GM18868 (cell line): ENCODE measurements around the gene LONRF2.
A peak's percentile ranks its signal among the peaks of the same experiment; 100 is the strongest.
"Not testable (repeated sequence)": the region's sequence is repeated elsewhere in the genome, so short reads cannot be mapped to it uniquely, and the experiment has no call there.

ENCODE experiments used
- ATAC-seq: cut with Tn5 transposase; IDR thresholded peaks from one replicate; pipeline ENCODE4 v1.9.1; 2021; ENCODE audit warnings: mild to moderate bottlenecking, moderate library complexity; ENCODE audit not compliant: unreplicated experiment

Gene LONRF2

DNA sequence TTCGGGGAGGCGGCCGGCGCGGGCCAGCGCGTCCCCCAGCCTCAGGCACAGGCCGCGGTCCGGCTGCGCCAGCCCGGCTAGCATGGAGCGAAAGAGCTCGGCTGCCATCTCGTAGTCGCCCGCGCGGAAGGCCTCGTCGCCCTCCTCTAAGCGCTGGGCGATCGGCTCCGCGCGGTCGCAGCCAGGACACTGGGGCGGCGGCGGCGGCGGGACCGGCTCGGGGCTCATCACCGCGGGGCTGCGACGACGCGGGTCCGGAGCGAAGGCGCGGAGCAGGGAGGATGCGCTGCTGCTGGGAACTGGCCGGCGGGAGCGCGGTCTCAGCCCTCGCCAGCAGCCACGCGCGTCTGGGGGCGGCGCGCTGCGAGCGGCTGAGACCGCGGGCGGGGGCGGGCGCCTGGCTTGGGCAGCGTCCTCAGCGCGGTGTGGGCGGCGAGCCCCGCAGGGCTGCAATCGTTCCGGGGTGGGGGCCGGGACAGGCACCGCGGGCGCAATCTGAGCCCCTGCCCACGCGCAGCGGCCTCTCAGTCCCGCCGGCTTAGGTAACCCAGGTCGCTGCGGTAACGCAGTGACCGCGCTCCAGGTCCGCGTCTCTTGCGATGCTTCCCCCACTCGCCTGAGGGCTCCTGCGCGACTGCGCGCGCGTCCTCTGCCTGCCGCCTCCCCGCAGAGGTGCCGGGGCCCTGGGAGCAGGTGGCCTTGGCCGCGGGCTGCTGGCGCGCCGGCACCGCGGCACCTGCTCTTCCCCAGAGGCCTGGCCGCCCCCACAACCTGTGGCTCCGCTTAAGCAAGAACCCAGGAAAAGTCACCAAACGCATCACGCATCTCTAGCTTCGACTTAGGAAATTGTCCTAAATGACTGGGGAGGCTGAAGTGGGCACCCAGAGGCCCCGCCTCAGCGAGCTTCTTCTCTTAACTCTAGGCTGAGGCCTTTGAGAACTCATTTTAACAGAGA, at the start of gene LONRF2:
Gene LONRF2, minus strand, starts transcription at position 636 of the 955 bp plus-strand sequence. Its CDS starts 408 bp downstream, at position 228.
- ATAC-seq = no peak

DNA sequence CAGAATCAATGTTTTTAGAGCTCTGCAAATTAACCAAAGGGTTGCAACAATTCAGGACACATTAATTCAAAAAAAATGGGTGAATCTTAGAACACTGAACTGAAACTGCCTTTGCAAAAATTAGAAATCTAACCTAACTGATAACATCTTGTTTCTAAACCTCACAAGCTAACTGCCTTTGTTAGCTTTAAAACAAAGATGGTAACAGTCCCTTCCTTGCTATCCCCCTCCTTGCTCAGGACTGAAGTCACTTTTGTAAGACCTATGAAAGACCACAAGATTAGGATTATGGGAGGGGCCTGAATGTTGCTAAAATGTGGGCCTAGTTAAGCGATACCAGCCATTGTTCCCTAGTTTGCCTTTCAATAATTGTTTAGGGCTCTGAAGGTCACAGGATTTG, 44.9 kb upstream of the LONRF2 start:
- ATAC-seq = peak; percentile 59

DNA sequence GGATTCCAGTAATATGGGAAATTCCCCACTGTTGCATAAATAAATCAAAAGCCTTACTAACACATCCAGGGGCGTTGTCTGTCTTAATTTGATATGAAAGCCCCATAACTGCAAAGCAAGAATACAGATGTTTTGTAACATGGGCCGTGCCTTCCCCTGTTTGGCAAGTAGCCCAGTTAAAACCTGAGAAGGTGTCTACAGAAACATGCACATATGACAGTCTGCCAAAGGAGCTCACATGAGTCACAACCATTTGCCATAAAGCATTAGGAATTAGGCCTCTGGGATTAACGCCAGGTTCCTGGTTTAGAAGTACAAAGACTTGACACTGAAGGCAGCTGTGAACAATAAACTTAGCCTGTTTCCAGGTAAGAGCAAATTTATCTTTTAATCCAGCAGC, 43.1 kb upstream of the LONRF2 start:
- no peak for ATAC-seq

DNA sequence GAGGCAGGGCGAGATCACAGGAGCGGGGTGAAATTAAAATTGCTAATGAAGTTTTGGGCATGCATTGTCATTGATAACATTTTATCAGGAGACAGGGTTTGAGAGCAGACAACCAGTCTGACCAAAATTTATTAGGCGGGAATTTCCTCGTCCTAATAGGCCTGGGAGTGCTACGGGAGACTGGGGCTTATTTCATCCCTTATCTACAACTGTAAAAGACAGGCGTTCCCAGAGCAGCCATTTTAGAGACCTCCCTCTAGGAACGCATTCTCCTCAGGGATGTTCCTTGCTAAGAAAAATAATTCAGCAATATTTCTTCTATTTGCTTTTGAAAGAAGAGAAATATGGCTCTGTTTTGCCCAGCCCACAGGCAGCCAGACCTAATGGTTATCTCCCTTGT, 40.0 kb upstream of the LONRF2 start:
- not testable (repeated sequence) for ATAC-seq

DNA sequence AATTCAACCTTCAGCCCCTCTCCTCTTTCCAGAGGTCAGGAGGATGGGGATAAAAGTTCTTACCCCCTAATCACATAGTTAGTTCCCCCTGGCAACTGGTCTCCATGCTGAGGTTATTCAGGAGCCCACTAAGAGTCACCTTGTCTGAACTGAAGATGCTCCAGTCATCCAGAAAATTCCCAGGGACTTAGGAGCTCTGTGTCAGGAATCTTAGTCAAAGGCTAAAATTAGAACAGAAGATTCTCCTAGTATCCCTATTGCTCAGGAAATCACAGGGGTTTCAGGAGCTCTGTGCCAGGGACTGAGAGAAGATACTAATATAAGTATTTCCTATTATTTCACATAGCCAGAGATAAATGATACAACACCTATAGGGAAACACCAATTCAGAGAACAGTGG, 37.3 kb upstream of the LONRF2 start:
- no peak for ATAC-seq

DNA sequence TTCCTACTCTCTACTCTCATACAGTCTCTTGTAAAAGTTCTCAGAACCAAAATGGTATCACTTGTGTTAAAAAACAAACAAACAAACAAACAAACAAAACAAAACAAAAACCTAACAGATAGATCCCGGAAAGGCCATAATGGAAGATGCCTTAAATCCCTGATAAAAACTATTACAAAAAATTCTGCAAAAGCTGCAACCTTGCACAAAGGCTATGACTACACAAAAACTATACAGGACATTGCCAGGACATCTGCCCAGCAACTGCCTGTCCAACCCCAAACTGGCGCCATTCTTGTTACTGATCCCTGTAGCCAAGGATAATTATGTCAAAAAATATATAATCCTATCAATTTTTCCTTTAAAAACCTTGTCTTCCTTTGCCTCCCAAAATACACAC, 36.3 kb upstream of the LONRF2 start:
- ATAC-seq = no peak

DNA sequence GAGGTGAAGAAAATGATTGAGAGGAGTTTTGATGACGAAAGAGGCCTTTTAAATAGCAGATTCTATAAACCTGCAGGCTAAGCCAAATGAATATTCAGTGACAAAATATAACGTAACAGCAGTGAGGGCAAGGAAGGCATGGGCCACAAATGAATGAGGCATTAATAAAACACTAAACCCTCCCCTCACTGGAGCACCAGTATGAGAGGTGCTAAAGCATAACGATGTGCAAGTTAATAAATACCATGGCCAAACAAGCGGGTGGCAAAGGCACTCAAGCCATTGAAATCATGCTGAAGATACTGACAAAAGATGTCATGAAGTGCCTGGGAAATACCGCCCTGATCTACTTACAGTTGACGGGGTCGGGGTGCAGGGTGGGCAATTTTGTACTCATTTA, 30.2 kb upstream of the LONRF2 start:
- ATAC-seq = no peak

DNA sequence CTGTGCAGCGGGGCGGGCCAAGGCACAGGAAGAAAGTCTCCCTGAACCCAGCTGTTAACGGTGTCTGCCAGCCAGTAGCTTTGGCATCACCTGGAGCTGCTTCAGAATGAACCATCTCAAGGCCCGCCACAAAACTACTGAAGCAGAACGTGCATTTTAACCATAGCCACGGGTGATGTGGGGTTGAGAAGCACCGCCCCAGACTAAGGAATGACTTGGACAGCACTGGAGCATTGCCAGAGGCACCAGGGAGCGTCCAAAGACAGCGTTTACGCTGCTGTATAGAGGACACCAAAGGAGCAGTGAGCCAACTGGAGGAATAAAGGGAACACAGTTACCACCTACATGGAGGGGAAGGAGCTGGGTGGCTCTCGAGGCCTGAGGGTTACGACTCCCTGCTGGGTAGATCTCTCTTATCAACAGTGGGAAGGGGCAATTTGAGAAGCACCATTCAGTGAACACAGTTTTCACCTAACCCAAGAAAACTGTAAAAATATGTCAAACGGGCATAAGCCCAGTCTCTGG, 28.4 kb upstream of the LONRF2 start:
- ATAC-seq = no peak

DNA sequence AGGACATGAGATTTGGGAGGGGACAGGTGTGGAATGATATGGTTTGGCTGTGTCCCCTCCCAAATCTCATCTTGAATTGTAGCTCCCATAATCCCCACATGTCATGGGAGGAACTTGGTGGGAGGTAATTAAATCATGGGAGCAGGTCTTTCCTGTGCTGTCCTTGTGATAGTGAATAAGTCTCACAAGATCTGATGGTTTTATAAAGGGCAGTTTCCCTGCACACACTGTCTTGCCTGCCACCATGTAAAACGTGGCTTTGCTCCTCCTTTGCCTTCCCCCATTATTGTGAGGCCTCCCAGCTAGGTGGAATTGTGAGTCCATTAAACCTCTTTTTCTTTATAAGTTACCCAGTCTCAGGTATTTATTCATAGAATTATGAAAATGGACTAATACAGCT, 22.8 kb upstream of the LONRF2 start:
- ATAC-seq = not testable (repeated sequence)

DNA sequence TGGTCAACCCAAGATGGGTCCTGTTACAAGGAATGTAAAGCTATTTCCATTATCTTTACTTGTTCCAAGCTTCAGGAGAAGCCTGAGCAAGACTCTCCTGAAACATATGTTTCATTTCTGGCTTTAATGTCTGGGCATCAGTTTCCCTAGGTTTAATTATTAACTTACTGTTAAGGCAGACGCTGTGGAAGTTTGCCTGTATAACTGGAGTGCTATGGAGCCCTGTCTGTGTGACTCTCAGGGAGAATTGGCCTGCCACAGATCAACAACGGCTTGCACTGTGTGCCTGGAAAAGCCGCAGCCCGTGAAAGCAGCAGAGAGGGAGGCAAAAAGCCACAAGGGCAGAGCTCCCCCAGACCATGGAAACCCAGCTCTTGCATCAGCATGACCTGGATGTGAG, 22.1 kb upstream of the LONRF2 start:
- no peak for ATAC-seq

DNA sequence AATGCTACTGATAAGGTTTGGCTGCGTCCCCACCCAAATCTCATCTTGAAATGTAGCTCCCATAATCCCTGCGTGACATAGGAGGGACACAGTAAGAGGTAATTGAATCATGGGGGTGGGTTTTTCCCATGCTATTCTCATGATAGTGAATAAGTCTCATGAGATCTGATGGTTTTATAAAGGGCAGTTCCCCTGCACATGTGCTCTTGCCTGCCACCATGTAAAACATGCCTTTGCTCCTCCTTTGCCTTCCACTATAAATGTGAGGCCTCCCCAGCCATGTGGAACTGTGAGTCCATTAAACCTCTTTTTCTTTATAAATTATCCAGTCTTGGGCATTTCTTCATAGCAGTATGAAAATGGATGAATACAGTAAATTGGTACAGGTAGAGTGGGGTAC, 20.2 kb upstream of the LONRF2 start:
- ATAC-seq = not testable (repeated sequence)

DNA sequence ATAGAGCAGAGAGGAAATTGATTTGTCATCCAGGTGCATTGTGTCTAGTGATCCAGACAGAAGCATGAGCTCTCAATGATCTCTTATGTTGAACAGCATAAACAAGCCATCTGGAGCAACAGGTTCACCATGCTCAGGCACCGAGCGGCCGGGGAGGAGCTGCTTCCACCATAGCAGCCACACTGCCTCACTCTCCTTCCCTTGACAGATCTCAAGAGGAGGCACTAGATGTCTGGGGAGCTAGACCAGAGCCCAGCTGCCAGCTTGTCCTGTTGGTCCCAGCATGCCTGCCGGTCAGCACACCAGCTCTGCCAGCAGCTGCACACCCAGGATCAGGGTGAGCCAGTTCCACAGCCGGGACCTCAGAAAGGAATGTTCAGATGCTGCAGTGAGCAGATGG, 17.5 kb upstream of the LONRF2 start:
- ATAC-seq = no peak

DNA sequence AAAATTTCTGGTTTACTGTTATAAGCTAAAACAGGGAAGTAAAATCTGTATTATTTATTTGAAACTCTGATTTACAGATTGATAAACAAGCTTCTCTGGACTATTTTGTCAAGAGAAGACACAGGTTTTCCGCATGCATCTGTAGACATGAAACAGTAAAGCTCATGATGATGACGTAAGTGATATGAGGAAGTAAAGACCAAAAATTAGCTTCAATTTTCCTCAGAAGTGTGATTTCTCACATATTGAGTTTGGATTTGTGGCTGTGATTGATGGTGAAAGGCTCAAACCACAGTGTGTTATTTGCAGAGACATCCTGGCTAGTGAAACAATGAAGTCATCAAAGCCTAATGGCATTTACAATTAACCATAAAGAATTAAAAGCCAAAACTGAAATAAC, 12.6 kb upstream of the LONRF2 start:
- no peak for ATAC-seq

DNA sequence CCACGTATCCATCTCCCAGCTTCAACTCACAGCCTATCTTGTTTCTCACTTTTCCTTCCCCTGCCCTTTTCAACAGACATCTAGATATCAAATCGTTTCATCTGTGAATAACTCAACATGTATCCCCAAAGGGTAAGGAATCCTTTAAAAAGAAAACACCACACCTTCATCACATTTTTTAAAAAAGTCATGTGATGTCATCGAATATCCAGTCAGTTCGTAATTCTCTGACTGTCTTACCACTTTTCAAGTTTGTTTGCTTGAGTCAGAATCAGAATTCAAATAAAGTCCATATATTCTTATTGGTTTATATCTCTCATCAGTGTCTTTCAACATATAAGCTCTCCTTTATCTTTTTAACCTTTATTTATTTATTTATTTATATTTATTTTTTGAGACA, 5.4 kb upstream of the LONRF2 start:
- no peak for ATAC-seq

DNA sequence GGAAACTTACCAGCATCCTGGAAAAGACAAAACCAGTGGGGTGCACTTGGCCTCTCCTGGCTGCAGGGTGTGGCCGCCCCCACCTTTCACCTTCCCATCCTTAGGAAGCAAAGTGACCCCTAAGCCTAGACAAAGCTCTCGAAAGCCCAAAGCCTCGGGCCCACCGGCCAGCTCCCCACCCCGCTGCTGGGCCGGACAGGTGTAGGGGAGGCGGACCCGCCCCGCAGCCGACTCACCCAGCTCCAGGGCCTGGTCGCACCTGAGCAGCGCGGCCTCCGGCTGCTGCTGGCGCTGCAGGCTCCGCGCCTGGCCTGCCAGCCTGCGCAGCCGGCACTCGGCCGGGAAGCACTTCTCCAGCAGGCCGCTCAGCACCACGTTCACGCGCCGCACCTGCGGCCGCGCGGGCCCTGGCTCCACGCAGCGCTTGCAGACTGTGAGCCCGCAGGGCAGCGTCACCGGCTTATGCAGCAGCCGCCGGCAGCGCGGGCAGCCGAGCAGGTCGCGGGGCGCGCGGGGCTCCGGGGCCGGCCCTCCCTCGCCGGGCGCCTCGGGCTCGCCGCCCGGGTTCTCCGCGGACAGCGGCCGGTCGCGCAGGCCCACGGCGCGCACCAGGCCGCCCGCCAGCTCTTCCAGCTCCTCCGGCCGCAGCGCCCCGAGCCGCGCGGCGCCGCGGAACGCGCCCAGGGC, 979 bp downstream of the LONRF2 start:
- no peak for ATAC-seq

DNA sequence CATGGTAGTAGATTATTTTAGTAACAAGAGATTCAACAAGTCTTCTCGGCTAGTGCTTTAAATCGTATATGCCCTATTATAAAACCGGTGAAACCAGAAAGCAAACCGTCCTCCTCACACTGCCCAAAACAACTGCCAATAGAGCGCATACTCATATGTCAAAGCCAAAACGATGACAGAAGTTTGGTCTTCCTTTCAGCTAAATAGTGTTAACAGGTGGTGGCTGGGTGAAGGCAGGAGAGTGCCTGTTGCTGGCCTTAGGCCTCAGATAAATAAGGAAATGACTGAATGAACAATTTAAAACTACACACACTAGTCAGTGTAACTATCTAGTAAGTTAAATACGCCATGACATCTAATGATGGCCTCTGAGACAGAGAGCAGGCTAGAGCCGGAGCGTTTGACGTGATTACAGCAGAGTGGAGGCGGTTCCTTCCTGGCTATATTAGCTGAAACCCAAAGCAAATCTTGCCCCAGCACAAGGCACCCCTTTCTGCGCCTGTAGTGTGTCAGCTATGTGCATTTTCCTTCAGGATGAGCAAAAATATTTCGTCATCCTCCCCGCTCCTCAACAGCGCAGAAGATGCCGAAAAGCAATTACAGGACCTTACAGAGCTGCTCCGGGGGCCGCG, 1.6 kb downstream of the LONRF2 start:
- ATAC-seq = no peak

DNA sequence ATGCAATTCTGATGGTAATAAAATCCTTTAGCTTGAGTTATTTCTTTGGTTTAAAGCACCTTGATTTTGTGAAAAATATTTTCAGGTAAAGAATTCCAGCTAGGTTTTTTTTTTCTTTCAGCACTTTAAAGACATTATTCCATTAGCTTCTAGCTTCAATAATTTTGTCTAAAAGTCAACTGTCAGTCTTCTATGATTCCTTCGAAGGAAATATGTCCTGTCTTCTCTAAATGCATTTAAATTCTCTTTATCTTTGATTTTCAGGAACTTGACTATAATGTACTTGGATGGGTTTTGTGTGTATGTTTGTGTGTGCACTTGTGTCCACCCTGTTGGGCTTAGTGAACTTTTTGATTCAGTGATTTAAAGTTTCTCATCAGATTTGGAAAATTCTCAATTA, 4.7 kb downstream of the LONRF2 start:
- ATAC-seq = no peak

DNA sequence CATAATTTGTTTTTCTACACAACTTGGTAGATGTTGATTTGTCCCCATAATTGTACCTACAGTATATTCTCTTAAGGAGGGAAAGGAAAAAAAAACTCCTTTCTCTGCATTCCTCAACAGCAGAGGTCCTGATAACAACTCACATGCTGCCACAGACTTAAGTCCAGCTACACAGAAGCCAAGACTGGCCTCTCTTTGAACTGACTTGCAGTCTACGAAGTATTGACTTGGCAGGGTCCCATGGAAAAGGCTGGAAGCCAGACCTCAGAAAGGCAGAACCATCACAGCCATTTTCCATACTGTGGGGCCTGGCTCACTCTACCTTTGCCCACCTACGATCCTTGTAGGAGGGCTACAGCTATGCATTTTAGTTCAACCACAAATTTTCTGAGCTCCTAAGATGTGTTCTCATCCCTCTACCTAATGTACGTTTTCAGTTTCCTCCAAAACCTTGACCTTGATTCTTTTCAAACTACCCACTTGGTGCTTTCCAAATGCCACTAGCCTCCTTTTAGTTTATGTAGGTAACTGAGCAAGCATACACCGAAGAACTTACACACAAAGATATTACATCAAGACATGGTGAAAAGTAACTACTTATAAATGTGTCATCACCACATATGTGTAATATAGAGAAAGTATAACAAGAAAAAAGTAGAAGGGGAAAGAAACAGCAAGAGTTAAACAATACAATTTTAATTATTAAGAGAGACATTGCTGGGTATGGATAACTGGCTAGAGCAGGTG, 12.2 kb downstream of the LONRF2 start:
- no peak for ATAC-seq

DNA sequence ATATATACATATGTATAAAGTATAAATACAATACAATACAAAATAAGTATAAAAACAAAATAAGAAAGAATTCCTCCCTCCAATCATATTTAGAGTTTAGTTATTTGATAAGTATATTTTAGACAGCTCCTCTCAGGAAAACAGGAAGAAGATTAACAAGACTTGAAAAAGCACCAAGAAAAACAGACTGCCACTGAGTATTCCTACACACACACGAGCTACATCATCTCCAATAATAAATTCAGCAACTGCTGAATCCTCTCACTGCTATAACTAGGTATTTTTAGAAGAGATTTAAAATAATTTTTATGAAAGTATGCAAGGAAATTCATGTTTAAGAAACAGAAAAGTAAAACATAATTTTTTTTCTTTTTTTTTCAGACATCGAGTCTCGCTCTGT, 13.0 kb downstream of the LONRF2 start:
- ATAC-seq = no peak

DNA sequence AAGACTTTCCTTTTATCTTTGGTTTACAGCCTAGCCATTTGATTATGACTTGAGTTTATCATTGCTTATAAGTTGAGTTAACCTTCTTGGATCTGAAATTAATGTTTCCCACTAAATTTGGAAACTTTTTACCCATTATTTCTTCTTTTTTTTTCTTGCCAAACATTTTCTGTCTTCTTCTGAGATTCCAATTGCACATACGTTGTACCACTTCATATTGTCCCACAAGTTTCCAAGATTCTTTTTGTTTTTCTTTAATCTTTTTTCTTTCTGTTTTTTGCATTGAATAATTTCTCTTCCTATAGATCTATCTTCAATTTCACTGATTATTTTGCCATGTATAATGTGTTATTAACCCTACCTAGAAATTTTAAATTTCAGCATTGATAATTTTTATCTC, 18.6 kb downstream of the LONRF2 start:
- ATAC-seq = no peak

DNA sequence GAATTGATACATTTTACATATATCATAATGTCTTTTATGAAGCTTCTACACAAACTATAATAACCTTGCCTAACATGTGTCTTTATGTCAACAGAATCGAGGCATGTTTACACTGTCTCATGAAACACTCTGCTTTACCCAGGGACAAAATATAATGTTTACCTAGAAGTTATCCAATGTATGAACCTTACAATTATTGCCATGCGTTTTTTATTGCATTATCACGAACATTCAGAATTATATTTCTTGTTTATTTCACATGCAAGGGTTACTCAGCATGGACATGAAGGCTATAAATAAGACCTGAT, 19.8 kb downstream of the LONRF2 start:
- no peak for ATAC-seq
